Subcutaneous abdominal adipose tissue (tissue), 5 donors: Measurements from ENCODE around the gene FSTL4.

ENCODE experiments used
- H3K27ac ChIP-seq: one replicate; pipeline ENCODE4 v1.7.0; 2013; ENCODE audit warnings: low read depth, mild to moderate bottlenecking, inconsistent platforms, low read length, moderate library complexity
- H3K27me3 ChIP-seq, 5 donors: one replicate each; pipeline ENCODE4 v1.7.0; 2013; ENCODE audit warnings: low read length in 5 of 5, inconsistent platforms in 1 of 5; ENCODE audit not compliant: control insufficient read depth in 5 of 5, insufficient read depth in 4 of 5
- H3K36me3 ChIP-seq, 5 donors: one replicate each; pipeline ENCODE4 v1.7.0; 2013; ENCODE audit warnings: low read length in 5 of 5; ENCODE audit not compliant: control insufficient read depth in 5 of 5, insufficient read depth in 5 of 5
- H3K4me1 ChIP-seq, 5 donors: one replicate each; pipeline ENCODE4 v1.7.0; 2013; ENCODE audit warnings: low read length in 5 of 5, mild to moderate bottlenecking in 3 of 5, moderate library complexity in 1 of 5; ENCODE audit not compliant: control insufficient read depth in 5 of 5, insufficient read depth in 5 of 5
- H3K4me3 ChIP-seq, 5 donors: one replicate each; pipeline ENCODE4 v1.7.0; 2013; ENCODE audit warnings: low read length in 5 of 5, low read depth in 1 of 5
- H3K9ac ChIP-seq, 5 donors: one replicate each; pipeline ENCODE4 v1.7.0; 2013; ENCODE audit warnings: low read length in 5 of 5, mild to moderate bottlenecking in 4 of 5, moderate library complexity in 3 of 5
- H3K9me3 ChIP-seq, 5 donors: one replicate each; pipeline ENCODE4 v1.7.0; 2013; ENCODE audit warnings: low read length in 5 of 5; ENCODE audit not compliant: control insufficient read depth in 5 of 5
- donor health status: healthy.
- donor health status: healthy.
- donor health status: healthy.
- donor health status: healthy.
- donor health status: healthy.

Gene FSTL4

GRCh38 chr5:133406977-133407632 is 205.2 kb downstream of the FSTL4 start:
- H3K9ac ChIP-seq, result no peak overlapping the region
- H3K4me3 ChIP-seq, result no peak overlapping the region
- no peak overlapping the region for H3K27ac ChIP-seq
- H3K27me3 ChIP-seq, result peaks cover 0 to 7% (median 0%) of the 10 kb centered on the region in 5 donors
- H3K4me1 ChIP-seq, result no peaks in the 10 kb centered on the region
- no peaks in the 10 kb centered on the region for H3K36me3 ChIP-seq
- no peaks in the 10 kb centered on the region for H3K9me3 ChIP-seq

GRCh38 chr5:133406208-133406976 is 205.9 kb downstream of the FSTL4 start:
- H3K4me1 ChIP-seq, result no peaks in the 10 kb centered on the region
- no peaks in the 10 kb centered on the region for H3K36me3 ChIP-seq
- H3K9me3 ChIP-seq, result no peaks in the 10 kb centered on the region
- no peak overlapping the region for H3K27ac ChIP-seq
- H3K9ac ChIP-seq, result no peak overlapping the region
- peaks cover 0 to 10% (median 3%) of the 10 kb centered on the region in 5 donors for H3K27me3 ChIP-seq
- no peak overlapping the region for H3K4me3 ChIP-seq

- H3K4me3 ChIP-seq, result no peak overlapping the region
- no peaks in the 10 kb centered on the region for H3K36me3 ChIP-seq
- H3K9me3 ChIP-seq, result no peaks in the 10 kb centered on the region
Observed at GRCh38 chr5:133405275-133406034, 206.9 kb downstream of the FSTL4 start.

GRCh38 chr5:133404724-133405123 is 207.6 kb downstream of the FSTL4 start:
- Histone ChIP-seq H3K4me3 (no peak overlapping the region), H3K36me3 (no peaks in the 10 kb centered on the region), H3K9me3 (no peaks in the 10 kb centered on the region), H3K9ac (no peak overlapping the region), H3K4me1 (no peaks in the 10 kb centered on the region), H3K27ac (no peak overlapping the region), H3K27me3 (peaks cover 0 to 12% (median 4%) of the 10 kb centered on the region in 5 donors)

More at GRCh38 chr5:133405275-133406034, 206.9 kb downstream of the FSTL4 start:
- H3K27ac ChIP-seq, result no peak overlapping the region
- no peaks in the 10 kb centered on the region for H3K4me1 ChIP-seq
- H3K9ac ChIP-seq, result no peak overlapping the region
- H3K27me3 ChIP-seq, result peaks cover 0 to 10% (median 4%) of the 10 kb centered on the region in 5 donors

GRCh38 chr5:133403741-133404364 is 208.5 kb downstream of the FSTL4 start:
- Histone ChIP-seq H3K27ac (no peak overlapping the region), H3K36me3 (no peaks in the 10 kb centered on the region), H3K9me3 (no peaks in the 10 kb centered on the region), H3K4me1 (no peaks in the 10 kb centered on the region), H3K9ac (no peak overlapping the region), H3K4me3 (no peak overlapping the region), H3K27me3 (peaks cover 0 to 17% (median 4%) of the 10 kb centered on the region in 5 donors)

GRCh38 chr5:133402775-133403174 is 209.6 kb downstream of the FSTL4 start:
- Histone ChIP-seq H3K9ac (no peak overlapping the region), H3K27me3 (peaks cover 0 to 17% (median 4%) of the 10 kb centered on the region in 5 donors), H3K4me1 (no peaks in the 10 kb centered on the region), H3K9me3 (no peaks in the 10 kb centered on the region), H3K36me3 (no peaks in the 10 kb centered on the region), H3K27ac (no peak overlapping the region), H3K4me3 (no peak overlapping the region)

- Histone ChIP-seq H3K36me3 (no peaks in the 10 kb centered on the region), H3K4me1 (peaks cover 0 to 1% (median 0%) of the 10 kb centered on the region in 5 donors), H3K27me3 (peaks cover 0 to 17% (median 3%) of the 10 kb centered on the region in 5 donors), H3K9me3 (no peaks in the 10 kb centered on the region), H3K4me3 (no peak overlapping the region), H3K27ac (no peak overlapping the region), H3K9ac (no peak overlapping the region)
Observed at GRCh38 chr5:133401731-133402347, 210.5 kb downstream of the FSTL4 start.

GRCh38 chr5:133400831-133401351 is 211.4 kb downstream of the FSTL4 start:
- no peaks in the 10 kb centered on the region for H3K9me3 ChIP-seq
- peaks cover 0 to 3% (median 0%) of the 10 kb centered on the region in 5 donors for H3K4me1 ChIP-seq
- peaks cover 0 to 17% (median 3%) of the 10 kb centered on the region in 5 donors for H3K27me3 ChIP-seq
- no peaks in the 10 kb centered on the region for H3K36me3 ChIP-seq
- no peak overlapping the region for H3K4me3 ChIP-seq
- H3K27ac ChIP-seq, result no peak overlapping the region
- H3K9ac ChIP-seq, result no peak overlapping the region

GRCh38 chr5:133400120-133400519 is 212.2 kb downstream of the FSTL4 start:
- Histone ChIP-seq H3K4me1 (peaks cover 0 to 3% (median 0%) of the 10 kb centered on the region in 5 donors), H3K36me3 (no peaks in the 10 kb centered on the region), H3K27me3 (peaks cover 0 to 17% (median 3%) of the 10 kb centered on the region in 5 donors), H3K9ac (no peak overlapping the region), H3K4me3 (no peak overlapping the region), H3K9me3 (no peaks in the 10 kb centered on the region), H3K27ac (no peak overlapping the region)
